Keratinocyte (primary cell): ENCODE data around the gene MRPS33. TPM values are rescaled to one million over a fixed set of nuclear protein-coding genes. Genes with fewer than 3 reads are reported as not detected.

Experiments used
- DNase-seq: peaks from one replicate; pipeline ENCODE4 v3.0.0-alpha.2; 2011; ENCODE audit warnings: low read depth, missing footprints, low spot score
- FAIRE-seq: peaks from 2 replicates; lab custom pipeline; 2011; peaks lifted over from hg19 to GRCh38; lab: Jason Lieb, UNC
- H2AFZ ChIP-seq: 2 replicates; pipeline ENCODE4 v1.6.0; 2012; ENCODE audit warnings: low read length, control low read depth, inconsistent platforms; ENCODE audit not compliant: control insufficient read depth
- H3K27ac ChIP-seq: 2 replicates; pipeline ENCODE4 v1.5.1; 2011; ENCODE audit warnings: low read length; ENCODE audit not compliant: control insufficient read depth, insufficient read depth
- H3K27me3 ChIP-seq: 3 replicates; pipeline ENCODE4 v1.6.0; 2011; ENCODE audit warnings: low read length; ENCODE audit not compliant: control insufficient read depth, insufficient read depth; ENCODE audit errors: extremely low read depth
- H3K36me3 ChIP-seq, 2 experiments: 2 replicates in 1 of 2; 3 replicates in 1 of 2; pipeline ENCODE4 v1.5.1; 2011; ENCODE audit warnings: low read length in 2 of 2, mild to moderate bottlenecking in 1 of 2; ENCODE audit not compliant: control insufficient read depth in 2 of 2, insufficient read depth in 2 of 2; ENCODE audit errors: extremely low read depth in 1 of 2
- H3K4me1 ChIP-seq: 3 replicates; pipeline ENCODE4 v1.5.1; 2011; ENCODE audit warnings: low read length; ENCODE audit not compliant: control insufficient read depth, insufficient read depth; ENCODE audit errors: extremely low read depth
- H3K4me2 ChIP-seq: 3 replicates; pipeline ENCODE4 v1.6.0; 2011; ENCODE audit warnings: low read depth, low read length; ENCODE audit not compliant: control insufficient read depth, insufficient read depth; ENCODE audit errors: extremely low read depth
- H3K4me3 ChIP-seq, 3 experiments: fragments of 200-600 bp in 1 of 3; sonication (generic) in 1 of 3; 2 replicates in 2 of 3; 3 replicates in 1 of 3; pipeline ENCODE4 v1.5.1; 2011 to 2016; ENCODE audit warnings: low read length in 3 of 3, mild to moderate bottlenecking in 3 of 3, control low read depth in 2 of 3, inconsistent platforms in 1 of 3, low read depth in 1 of 3, mixed read lengths in 1 of 3, mixed run types in 1 of 3, moderate library complexity in 1 of 3; ENCODE audit not compliant: control insufficient read depth in 2 of 3, insufficient read depth in 2 of 3; ENCODE audit errors: extremely low read depth in 1 of 3
- H3K79me2 ChIP-seq: 2 replicates; pipeline ENCODE4 v1.6.0; 2012; ENCODE audit warnings: low read length; ENCODE audit not compliant: control insufficient read depth, insufficient read depth
- H3K9ac ChIP-seq: 3 replicates; pipeline ENCODE4 v1.6.0; 2011; ENCODE audit warnings: low read length; ENCODE audit not compliant: control insufficient read depth, insufficient read depth; ENCODE audit errors: extremely low read depth
- H3K9me1 ChIP-seq: 3 replicates; pipeline ENCODE4 v1.6.0; 2011; ENCODE audit warnings: low read length; ENCODE audit not compliant: control insufficient read depth, insufficient read depth; ENCODE audit errors: extremely low read depth
- H3K9me3 ChIP-seq: 2 replicates; pipeline ENCODE4 v1.5.1; 2012; ENCODE audit warnings: low read depth, low read length; ENCODE audit not compliant: control insufficient read depth
- H4K20me1 ChIP-seq: 3 replicates; pipeline ENCODE4 v1.6.0; 2011; ENCODE audit warnings: low read length; ENCODE audit not compliant: control insufficient read depth, insufficient read depth; ENCODE audit errors: extremely low read depth
- CTCF ChIP-seq, 3 experiments: IDR thresholded peaks in 1 of 3; conservative IDR thresholded peaks in 1 of 3; optimal IDR thresholded peaks in 1 of 3; 2 replicates in 2 of 3; 3 replicates in 1 of 3; pipeline versions ENCODE3 to v1.5.1; 2011; ENCODE audit warnings: low read length in 3 of 3, mild to moderate bottlenecking in 3 of 3, moderate library complexity in 2 of 3, control low read depth in 1 of 3, inconsistent platforms in 1 of 3; ENCODE audit not compliant: insufficient read depth in 2 of 3; ENCODE audit errors: extremely low read depth in 1 of 3
- EZH2 ChIP-seq: IDR thresholded peaks from one replicate; pipeline ENCODE4 v1.6.1; 2012; ENCODE audit warnings: inconsistent platforms, mild to moderate bottlenecking, low read length, moderate library complexity
- dilution Hi-C: fragments of 300-500 bp; cut with MboI; formaldehyde crosslinking; loops from one replicate; pipeline ENCODE4 v1.7.0; 2020; ENCODE audit warnings: low sequenced_read_pairs; ENCODE audit not compliant: extremely low pct_ligation_motif_present
- polyA plus RNA-seq, 5 experiments: library from polyadenylated mRNA; depleted of rRNA in 3 of 5; stranded (reverse) in 3 of 5; stranded (forward) in 1 of 5; unstranded in 1 of 5; fragments of >200 nt; gene quantifications; 1 replicate in 1 of 5; 2 replicates in 3 of 5; 3 replicates in 1 of 5; pipeline versions ENCODE4 v1.2.1 to v1.2.3, GENCODE V29; 2011 to 2012; ENCODE audit warnings: missing spikeins in 2 of 5, low read depth in 1 of 5, low replicate concordance in 1 of 5

Gene MRPS33
- polyA plus RNA-seq, 1 donor (not counting 4 experiments of a cell fraction or from before 2014, with no cell fraction given): 141 TPM

- H3K4me3 ChIP-seq: no peak overlapping the region
- H3K27me3 ChIP-seq: no peaks in the 10 kb centered on the region
- dilution Hi-C loops: no loop called here
- H3K79me2 ChIP-seq: peaks cover 23% of the 10 kb centered on the region
- H3K27ac ChIP-seq: no peak overlapping the region
- DNase-seq: no peak
- no peaks in the 10 kb centered on the region for H3K9me1 ChIP-seq
- no peak overlapping the region for H3K9ac ChIP-seq
- TF ChIP-seq EZH2: no peak
- TF ChIP-seq CTCF (optimal IDR thresholded peaks at IDR 0.05 in 1 of 3, IDR thresholded peaks at IDR 0.05 in 1 of 3, conservative IDR thresholded peaks at IDR 0.05 in 1 of 3; ENCODE audit: extremely low read depth in 1 of 3, insufficient read depth in 2 of 3, low read length in 3 of 3): no peak
- no peaks in the 10 kb centered on the region for H3K9me3 ChIP-seq
- peaks cover 2% of the 10 kb centered on the region for H4K20me1 ChIP-seq
- H2AFZ ChIP-seq: no peak overlapping the region
- H3K4me2 ChIP-seq: no peak overlapping the region
- peaks cover 16% of the 10 kb centered on the region for H3K4me1 ChIP-seq
- peaks cover 10 to 15% of the 10 kb centered on the region in 2 experiments for H3K36me3 ChIP-seq
- FAIRE-seq: no peak
These were observed 3.3 kb downstream of the MRPS33 start for GRCh38 chr7:141011443-141011842.

- TF ChIP-seq CTCF (optimal IDR thresholded peaks at IDR 0.05 in 1 of 3, IDR thresholded peaks at IDR 0.05 in 1 of 3, conservative IDR thresholded peaks at IDR 0.05 in 1 of 3; ENCODE audit: extremely low read depth in 1 of 3, insufficient read depth in 2 of 3, low read length in 3 of 3): no peak
- TF ChIP-seq EZH2: no peak
- no peaks in the 10 kb centered on the region for H3K9me1 ChIP-seq
- no peak for DNase-seq
- H3K4me2 ChIP-seq: no peak overlapping the region
- H3K4me1 ChIP-seq: no peaks in the 10 kb centered on the region
- no peak for FAIRE-seq
- peaks cover 9 to 14% of the 10 kb centered on the region in 2 experiments for H3K36me3 ChIP-seq
- no peak overlapping the region for H3K27ac ChIP-seq
- no peaks in the 10 kb centered on the region for H3K79me2 ChIP-seq
- no peak overlapping the region for H3K4me3 ChIP-seq
- peaks cover 2% of the 10 kb centered on the region for H4K20me1 ChIP-seq
- H3K9ac ChIP-seq: no peak overlapping the region
- dilution Hi-C loops: no loop called here
- no peaks in the 10 kb centered on the region for H3K27me3 ChIP-seq
- no peak overlapping the region for H2AFZ ChIP-seq
- no peaks in the 10 kb centered on the region for H3K9me3 ChIP-seq
These were observed 11.3 kb downstream of the MRPS33 start for GRCh38 chr7:141003172-141004065.
